ENCODE measurements around the gene ARX.

The ARX gene

DNA sequence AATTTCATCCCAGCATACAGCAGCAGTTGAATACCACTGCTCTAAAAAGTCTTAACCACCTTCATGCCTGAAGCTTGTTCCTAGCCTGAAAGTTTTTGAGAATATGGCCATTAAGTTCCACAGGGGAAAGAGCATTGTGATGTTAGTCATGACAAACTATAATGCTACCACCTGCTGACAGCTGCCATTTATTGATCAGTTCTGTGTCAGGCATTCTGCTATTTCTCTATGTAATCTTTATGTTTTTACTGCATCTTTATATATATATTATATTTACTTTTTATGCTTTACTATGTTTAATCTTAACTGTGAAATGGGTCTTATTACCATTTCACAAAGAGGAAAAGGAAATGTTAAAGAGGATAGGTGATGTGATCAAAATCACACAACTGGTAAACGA, 54.0 kb downstream of the ARX start:
- FAIRE-seq = no peak
- TF ChIP-seq, protein P1, sequence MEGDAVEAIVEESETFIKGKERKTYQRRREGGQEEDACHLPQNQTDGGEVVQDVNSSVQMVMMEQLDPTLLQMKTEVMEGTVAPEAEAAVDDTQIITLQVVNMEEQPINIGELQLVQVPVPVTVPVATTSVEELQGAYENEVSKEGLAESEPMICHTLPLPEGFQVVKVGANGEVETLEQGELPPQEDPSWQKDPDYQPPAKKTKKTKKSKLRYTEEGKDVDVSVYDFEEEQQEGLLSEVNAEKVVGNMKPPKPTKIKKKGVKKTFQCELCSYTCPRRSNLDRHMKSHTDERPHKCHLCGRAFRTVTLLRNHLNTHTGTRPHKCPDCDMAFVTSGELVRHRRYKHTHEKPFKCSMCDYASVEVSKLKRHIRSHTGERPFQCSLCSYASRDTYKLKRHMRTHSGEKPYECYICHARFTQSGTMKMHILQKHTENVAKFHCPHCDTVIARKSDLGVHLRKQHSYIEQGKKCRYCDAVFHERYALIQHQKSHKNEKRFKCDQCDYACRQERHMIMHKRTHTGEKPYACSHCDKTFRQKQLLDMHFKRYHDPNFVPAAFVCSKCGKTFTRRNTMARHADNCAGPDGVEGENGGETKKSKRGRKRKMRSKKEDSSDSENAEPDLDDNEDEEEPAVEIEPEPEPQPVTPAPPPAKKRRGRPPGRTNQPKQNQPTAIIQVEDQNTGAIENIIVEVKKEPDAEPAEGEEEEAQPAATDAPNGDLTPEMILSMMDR (IDR thresholded peaks at IDR 0.05; ENCODE audit: insufficient read depth, missing control alignments) = no peak
- no peak for DNase-seq (ENCODE audit: insufficient read length, low spot score)

GRCh38 chrX:24956828-24957227, 58.9 kb downstream of the ARX start:
- FAIRE-seq = no peak
- DNase-seq (ENCODE audit: insufficient read length, low spot score) = no peak
- TF ChIP-seq, protein P1 (IDR thresholded peaks at IDR 0.05; ENCODE audit: insufficient read depth, missing control alignments) = no peak

DNA sequence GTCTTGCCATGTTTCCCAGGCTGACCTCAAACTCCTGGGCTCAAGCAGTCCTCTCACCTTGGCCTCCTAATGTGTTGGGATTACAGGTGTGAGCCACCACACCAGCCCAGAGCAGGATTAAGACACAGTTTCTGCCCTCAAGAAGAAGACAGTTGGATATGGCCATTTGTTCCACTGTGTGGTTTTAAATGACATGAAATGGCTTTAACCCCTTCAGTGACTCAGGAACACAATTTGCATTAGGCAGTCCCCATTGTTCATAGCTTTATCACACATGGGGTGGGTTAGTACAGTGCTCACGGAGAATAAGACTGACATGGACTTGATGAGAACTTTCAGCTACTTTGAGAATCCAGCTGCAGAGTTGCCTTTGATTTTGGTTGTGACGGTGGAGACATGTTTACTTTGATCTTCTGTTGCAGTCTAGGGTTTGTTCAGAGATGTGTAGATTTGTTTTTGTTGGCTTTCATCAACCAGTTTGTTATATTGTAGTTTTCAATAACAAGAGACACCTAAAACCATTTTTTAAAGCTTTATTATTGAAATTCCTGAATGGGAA, 60.3 kb downstream of the ARX start:
- FAIRE-seq = no peak
- DNase-seq (ENCODE audit: insufficient read length, low spot score) = no peak
- TF ChIP-seq, protein P1 (IDR thresholded peaks at IDR 0.05; ENCODE audit: insufficient read depth, missing control alignments) = no peak

- DNase-seq (ENCODE audit: insufficient read length, low spot score) (no peak), FAIRE-seq (no peak)
- TF ChIP-seq, protein P1 (IDR thresholded peaks at IDR 0.05; ENCODE audit: insufficient read depth, missing control alignments) = no peak
Observed at GRCh38 chrX:24954732-24955131, 61.0 kb downstream of the ARX start.

Data from D721Med (cell line).